Ovary (tissue), 9 donors: ENCODE measurements around the gene LRRC52. TPM values are rescaled to one million over a fixed set of nuclear protein-coding genes. Genes with fewer than 3 reads are reported as not detected.

ENCODE experiments used
- DNase-seq, 5 donors: peaks; one replicate each; pipeline ENCODE4 v3.0.0-alpha.2; 2019 to 2020
- H3K27ac ChIP-seq, 2 donors: fragments of 200-600 bp; one replicate each; pipeline versions ENCODE4 v1.5.1 to v1.8.0; 2019 to 2022
- H3K27me3 ChIP-seq: fragments of 200-600 bp; one replicate; pipeline ENCODE4 v1.8.0; 2022
- H3K36me3 ChIP-seq: fragments of 200-600 bp; sonication (generic); one replicate; pipeline ENCODE4 v1.5.1; 2019
- H3K4me1 ChIP-seq: one replicate; pipeline ENCODE4 v1.8.1; 2013; ENCODE audit warnings: mild to moderate bottlenecking, moderate library complexity; ENCODE audit not compliant: insufficient read depth
- H3K4me3 ChIP-seq: fragments of 200-600 bp; sonication (generic); one replicate; pipeline ENCODE4 v1.5.1; 2017
- H3K9me3 ChIP-seq, 2 donors: fragments of 200-600 bp in 1 of 2; sonication (generic) in 1 of 2; one replicate each; pipeline versions ENCODE4 v1.5.1 to v1.8.1; 2013 to 2019; ENCODE audit warnings: mild to moderate bottlenecking in 1 of 2, moderate library complexity in 1 of 2
- EP300 ChIP-seq: sonication (generic); formaldehyde crosslinking; IDR thresholded peaks from one replicate; pipeline ENCODE4 v1.6.1; 2017; ENCODE audit warnings: antibody characterized with exemption
- POLR2A ChIP-seq: fragments of 450-650 bp; IDR thresholded peaks from one replicate; pipeline ENCODE4 v1.6.1; 2017; ENCODE audit warnings: antibody characterized with exemption, mild to moderate bottlenecking, moderate library complexity
- WGBS, 3 donors: extraction: QIAGEN DNeasy Blood & Tissue Kit in 1 of 3; methylation state at CpG; one replicate each; pipeline versions ENCODE4 v1.1.5 to v1.1.7; 2013 to 2017; 5-methylcytosine and 5-hydroxymethylcytosine counted together
- intact Hi-C, 4 donors: fragments of 100-400 bp; cut with DNase I; formaldehyde crosslinking; loops; one replicate each; pipeline versions ENCODE4 v1.11.0 to v1.15.1; 2022 to 2023
- polyA plus RNA-seq, 2 donors: library from polyadenylated mRNA; stranded (reverse); fragments of 200-250 nt in 1 of 2; fragments of 350-450 nt in 1 of 2; fragmentation: Illumina TruSeq in 1 of 2; extraction: RNeasy Lipid Tissue Mini Kit (QIAGEN cat#74804) in 1 of 2; gene quantifications; one replicate each; pipeline ENCODE4 v1.2.3, GENCODE V29; 2013 to 2014
- total RNA-seq, 7 donors: library from RNA; depleted of rRNA in 2 of 7; stranded (reverse); fragments of >200 nt in 2 of 7; fragmentation: NEBNext Ultra II Directional in 3 of 7; extraction: Animal tissue kit (Norgen Biotek cat#: 25700) in 3 of 7; gene quantifications; one replicate each; pipeline versions ENCODE4 v1.1.0 to v1.2.4, GENCODE V29; 2016 to 2023
- TF ChIP-seq, protein P1 (sequence below), 3 donors: fragments of 450-650 bp in 2 of 3; fragments of 200-600 bp in 1 of 3; IDR thresholded peaks; one replicate each; pipeline versions ENCODE4 v1.5.1 to v1.8.0; 2016 to 2022; ENCODE audit warnings: antibody characterized with exemption in 3 of 3, mild to moderate bottlenecking in 1 of 3
- donor health status: DM: no; HTN: no; CAD: no; lungs with moderate emphysema.
- donor health status: DM: no; HTN: no; CAD: no.
- donor health status: Bipolar disorder and iron deficiency.
- donor health status: DM: yes; HTN: yes; CAD: no.
- donor health status: DM: no; HTN: no; CAD: no.
- donor health status: DM: yes; HTN: yes; CAD: no.

Gene LRRC52
- total and polyA plus RNA-seq, 9 donors = not detected

DNA sequence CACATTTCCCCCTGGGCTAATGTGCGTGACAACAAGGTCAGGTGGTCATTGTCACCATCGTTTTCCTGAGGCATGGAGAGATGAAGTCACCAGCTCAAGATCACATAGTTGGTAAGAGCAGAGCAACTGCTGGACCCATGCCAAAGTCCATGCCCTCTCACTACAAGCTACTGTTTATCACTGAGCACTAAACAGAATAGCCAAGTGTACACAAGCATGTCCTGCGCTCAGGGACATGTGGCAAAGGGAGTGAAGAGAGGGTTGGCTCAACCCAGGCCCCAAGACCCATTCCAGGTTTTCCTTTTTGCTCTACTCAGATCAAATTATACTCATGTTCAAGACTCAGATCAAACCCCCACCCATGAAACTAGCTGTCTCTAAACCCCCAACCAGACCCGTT is 20.8 kb downstream of the LRRC52 start:
- H3K4me1 ChIP-seq = peaks cover 6% of the 10 kb centered on the region
- H3K27me3 ChIP-seq = no peaks in the 10 kb centered on the region
- no peak for DNase-seq
- no peaks in the 10 kb centered on the region for H3K36me3 ChIP-seq
- H3K9me3 ChIP-seq = no peaks in the 10 kb centered on the region
- no peak overlapping the region for H3K27ac ChIP-seq
- TF ChIP-seq POLR2A = no peak
- no peak for TF ChIP-seq EP300
- TF ChIP-seq, protein P1, sequence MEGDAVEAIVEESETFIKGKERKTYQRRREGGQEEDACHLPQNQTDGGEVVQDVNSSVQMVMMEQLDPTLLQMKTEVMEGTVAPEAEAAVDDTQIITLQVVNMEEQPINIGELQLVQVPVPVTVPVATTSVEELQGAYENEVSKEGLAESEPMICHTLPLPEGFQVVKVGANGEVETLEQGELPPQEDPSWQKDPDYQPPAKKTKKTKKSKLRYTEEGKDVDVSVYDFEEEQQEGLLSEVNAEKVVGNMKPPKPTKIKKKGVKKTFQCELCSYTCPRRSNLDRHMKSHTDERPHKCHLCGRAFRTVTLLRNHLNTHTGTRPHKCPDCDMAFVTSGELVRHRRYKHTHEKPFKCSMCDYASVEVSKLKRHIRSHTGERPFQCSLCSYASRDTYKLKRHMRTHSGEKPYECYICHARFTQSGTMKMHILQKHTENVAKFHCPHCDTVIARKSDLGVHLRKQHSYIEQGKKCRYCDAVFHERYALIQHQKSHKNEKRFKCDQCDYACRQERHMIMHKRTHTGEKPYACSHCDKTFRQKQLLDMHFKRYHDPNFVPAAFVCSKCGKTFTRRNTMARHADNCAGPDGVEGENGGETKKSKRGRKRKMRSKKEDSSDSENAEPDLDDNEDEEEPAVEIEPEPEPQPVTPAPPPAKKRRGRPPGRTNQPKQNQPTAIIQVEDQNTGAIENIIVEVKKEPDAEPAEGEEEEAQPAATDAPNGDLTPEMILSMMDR (IDR thresholded peaks at IDR 0.05) = no peak
- WGBS, 3 donors = 75 to 80% (median 78%) methylated on average over 4 of the region's 4 CpGs
- no peak overlapping the region for H3K4me3 ChIP-seq
- intact Hi-C loops = no loop called here

DNA sequence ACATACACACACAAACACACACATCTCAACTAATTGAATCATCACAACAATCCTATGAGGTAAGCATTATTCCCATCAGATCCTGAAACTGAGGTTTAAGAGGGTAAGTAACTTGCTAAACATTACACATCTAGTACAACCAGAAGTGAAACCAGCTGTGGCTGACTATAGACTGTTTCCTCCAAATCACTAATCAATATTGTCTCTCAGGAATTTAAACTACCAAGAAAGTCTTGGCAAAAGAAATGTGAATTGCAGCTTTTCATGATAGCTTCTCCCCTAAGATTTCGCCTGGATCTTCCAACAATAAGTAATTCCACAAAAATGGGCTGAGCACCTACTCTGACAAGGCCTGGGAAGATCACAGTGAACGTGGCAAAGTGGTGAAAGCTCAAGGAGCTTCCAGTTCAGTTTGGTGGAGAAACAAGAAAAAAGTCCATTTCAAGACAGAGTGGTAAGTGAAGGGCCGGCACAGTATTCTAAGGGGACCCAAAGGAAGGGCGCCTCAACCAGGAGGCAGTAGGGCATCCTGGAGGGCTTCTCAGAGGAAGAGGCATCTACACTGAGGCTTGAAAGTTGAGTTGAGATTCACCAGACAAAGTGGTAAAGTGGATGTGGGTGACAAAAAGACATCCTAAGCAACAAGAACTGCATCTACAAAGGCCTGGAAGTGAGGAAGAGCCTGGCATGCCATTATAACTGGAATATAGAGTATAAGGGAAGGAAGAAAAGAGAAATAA is 22.1 kb downstream of the LRRC52 start:
- no peak overlapping the region for H3K4me3 ChIP-seq
- TF ChIP-seq EP300 (no peak), POLR2A (no peak)
- TF ChIP-seq, protein P1 (IDR thresholded peaks at IDR 0.05) = no peak
- no peaks in the 10 kb centered on the region for H3K27me3 ChIP-seq
- H3K9me3 ChIP-seq = no peaks in the 10 kb centered on the region
- no peak overlapping the region for H3K27ac ChIP-seq
- no peaks in the 10 kb centered on the region for H3K36me3 ChIP-seq
- H3K4me1 ChIP-seq = peaks cover 5% of the 10 kb centered on the region
- no peak for DNase-seq
- intact Hi-C loops = no loop called here
- 82 to 88% (median 85%) methylated on average over 4 of the region's 4 CpGs for WGBS, 3 donors

DNA sequence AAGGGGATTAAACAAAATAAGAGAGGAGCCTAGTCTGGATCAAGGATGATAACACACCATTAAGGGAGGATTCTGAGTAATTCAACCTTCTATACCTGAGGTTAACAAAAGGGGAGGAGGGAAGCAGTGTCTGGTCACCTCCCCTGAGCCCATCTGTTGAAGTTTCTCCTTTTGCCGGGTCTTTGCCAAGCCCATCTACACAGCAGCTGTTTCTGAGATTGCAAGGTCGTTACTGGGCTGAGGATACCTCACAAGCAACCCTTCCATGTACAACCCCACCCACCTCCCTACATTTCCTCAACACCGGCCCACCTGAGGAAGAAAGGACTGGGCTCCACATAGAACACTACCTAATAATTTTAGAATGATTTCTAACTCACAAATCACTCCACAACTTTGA is 26.3 kb downstream of the LRRC52 start:
- WGBS, 3 donors = 29 to 35% (median 30%) methylated on average over 3 of the region's 3 CpGs

DNA sequence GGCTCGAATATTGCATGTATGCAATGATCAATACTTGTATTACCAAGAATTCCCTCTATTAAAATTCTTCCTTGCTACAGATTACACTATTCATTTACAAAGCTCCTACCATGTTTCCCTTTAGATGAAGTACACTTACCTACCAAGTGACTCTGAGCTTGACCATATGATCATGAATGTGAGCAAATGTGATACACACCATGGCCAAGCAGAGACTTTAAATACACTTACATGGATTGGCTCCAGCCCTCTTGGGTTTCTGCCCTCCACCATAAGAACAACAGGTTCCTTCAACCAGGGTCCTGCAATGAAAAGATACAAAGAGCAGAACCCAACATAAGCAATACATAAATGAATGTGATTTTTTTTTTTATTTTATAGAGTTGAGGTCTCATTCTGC is 30.0 kb downstream of the LRRC52 start:
- Histone ChIP-seq H3K36me3 (no peaks in the 10 kb centered on the region), H3K4me1 (no peaks in the 10 kb centered on the region), H3K27ac (no peak overlapping the region), H3K9me3 (no peaks in the 10 kb centered on the region), H3K27me3 (no peaks in the 10 kb centered on the region), H3K4me3 (no peak overlapping the region)
- TF ChIP-seq EP300 = no peak
- TF ChIP-seq, protein P1 (IDR thresholded peaks at IDR 0.05) = no peak
- TF ChIP-seq POLR2A = no peak
- intact Hi-C loops = no loop called here
- whole genome bisulfite sequencing, 3 donors = 93 to 96% (median 93%) methylated on average over 1 of the region's 1 CpG
- DNase-seq = no peak

More for the DNA sequence above, 26.3 kb downstream of the LRRC52 start:
- H3K36me3 ChIP-seq = no peaks in the 10 kb centered on the region
- intact Hi-C loops = no loop called here
- H3K27me3 ChIP-seq = no peaks in the 10 kb centered on the region
- DNase-seq = no peak
- no peak overlapping the region for H3K4me3 ChIP-seq
- H3K4me1 ChIP-seq = no peaks in the 10 kb centered on the region
- no peak overlapping the region for H3K27ac ChIP-seq
- TF ChIP-seq EP300 (no peak), POLR2A (no peak)
- TF ChIP-seq, protein P1 (IDR thresholded peaks at IDR 0.05) = no peak
- no peaks in the 10 kb centered on the region for H3K9me3 ChIP-seq
